Right lobe of liver (tissue), 6 donors: ENCODE results near the gene SAT2. TPM values are rescaled to one million over a fixed set of nuclear protein-coding genes. Genes with fewer than 3 reads are reported as not detected.

Experiments used
- ATAC-seq, 4 donors: fragments of 200-7000 bp; cut with Tn5 transposase; one replicate each; pipeline ENCODE4 v1.9.1; 2020; ENCODE audit warnings: mild to moderate bottlenecking in 4 of 4, moderate library complexity in 4 of 4
- DNase-seq, 3 donors: peaks; one replicate each; pipeline ENCODE4 v3.0.0-alpha.2; 2020
- H3K27ac ChIP-seq, 3 donors: fragments of 200-600 bp; one replicate each; pipeline ENCODE4 v1.8.0; 2022
- H3K27me3 ChIP-seq, 2 donors: fragments of 200-600 bp; one replicate each; pipeline ENCODE4 v1.8.0; 2022
- H3K36me3 ChIP-seq, 4 donors: fragments of 200-600 bp; sonication (generic) in 1 of 4; one replicate each; pipeline versions ENCODE4 v1.5.1 to v1.8.0; 2017 to 2022; ENCODE audit warnings: control low read depth in 1 of 4
- H3K4me1 ChIP-seq, 4 donors: fragments of 200-600 bp; sonication (generic) in 1 of 4; one replicate each; pipeline versions ENCODE4 v1.5.1 to v1.8.0; 2017 to 2022; ENCODE audit warnings: control low read depth in 1 of 4
- H3K4me3 ChIP-seq, 3 donors: fragments of 200-600 bp; one replicate each; pipeline ENCODE4 v1.8.0; 2022
- H3K9me3 ChIP-seq, 4 donors: fragments of 200-600 bp; sonication (generic) in 1 of 4; one replicate each; pipeline versions ENCODE4 v1.5.1 to v1.8.0; 2017 to 2022; ENCODE audit warnings: control low read depth in 1 of 4
- POLR2A ChIP-seq: fragments of 450-650 bp; IDR thresholded peaks from one replicate; pipeline ENCODE4 v1.6.1; 2017; ENCODE audit warnings: antibody characterized with exemption, mild to moderate bottlenecking
- WGBS: methylation state at CpG from one replicate; pipeline ENCODE4 v1.1.6; 2018; ENCODE audit warnings: low coverage, low lambda C conversion rate; ENCODE audit not compliant: insufficient coverage; ENCODE audit errors: missing lambda C conversion rate; 5-methylcytosine and 5-hydroxymethylcytosine counted together
- intact Hi-C, 2 donors: fragments of 100-400 bp; cut with DNase I; formaldehyde crosslinking; loops; one replicate each; pipeline versions ENCODE4 v1.11.2 to v1.14.1; 2022
- total RNA-seq, 6 experiments: library from RNA; depleted of rRNA in 2 of 6; stranded (reverse); fragments of >200 nt in 2 of 6; fragmentation: NEBNext Ultra II Directional in 3 of 6; extraction: Animal tissue kit (Norgen Biotek cat#: 25700) in 3 of 6; gene quantifications; one replicate each; pipeline versions ENCODE4 v1.1.0 to v1.2.4, GENCODE V29; 2016 to 2023
- TF ChIP-seq, protein P1 (sequence below), 4 donors: fragments of 200-600 bp in 3 of 4; fragments of 450-650 bp in 1 of 4; IDR thresholded peaks; one replicate each; pipeline versions ENCODE4 v1.5.1 to v1.8.0; 2016 to 2022; ENCODE audit warnings: antibody characterized with exemption in 4 of 4, mild to moderate bottlenecking in 2 of 4
- donor health status: DM: no; HTN: yes; CAD: no.
- donor health status: DM: no; HTN: no; CAD: no.
- donor health status: DM: no; HTN: no; CAD: no.
- donor health status: DM: no; HTN: yes; CAD: no.
- donor health status: DM: no; HTN: yes; CAD: no.

The SAT2 gene
- total RNA-seq, 6 experiments from 2014 or later, result 99.3 to 187 (median 120) TPM

GRCh38 chr17:7668482-7668881 lies 40.9 kb upstream of the SAT2 start:
- DNase-seq (no peak), ATAC-seq (no peak)
- Histone ChIP-seq H3K27me3 (no peaks in the 10 kb centered on the region), H3K27ac (no peak overlapping the region), H3K9me3 (peaks cover 0 to 4% (median under 1%) of the 10 kb centered on the region in 4 donors), H3K4me1 (no peaks in the 10 kb centered on the region), H3K4me3 (no peak overlapping the region), H3K36me3 (peaks cover 0 to 39% (median 20%) of the 10 kb centered on the region in 4 donors)
- intact Hi-C loops, result no loop called here
- 96% methylated on average over 6 of the region's 7 CpGs for WGBS
- TF ChIP-seq, protein P1, sequence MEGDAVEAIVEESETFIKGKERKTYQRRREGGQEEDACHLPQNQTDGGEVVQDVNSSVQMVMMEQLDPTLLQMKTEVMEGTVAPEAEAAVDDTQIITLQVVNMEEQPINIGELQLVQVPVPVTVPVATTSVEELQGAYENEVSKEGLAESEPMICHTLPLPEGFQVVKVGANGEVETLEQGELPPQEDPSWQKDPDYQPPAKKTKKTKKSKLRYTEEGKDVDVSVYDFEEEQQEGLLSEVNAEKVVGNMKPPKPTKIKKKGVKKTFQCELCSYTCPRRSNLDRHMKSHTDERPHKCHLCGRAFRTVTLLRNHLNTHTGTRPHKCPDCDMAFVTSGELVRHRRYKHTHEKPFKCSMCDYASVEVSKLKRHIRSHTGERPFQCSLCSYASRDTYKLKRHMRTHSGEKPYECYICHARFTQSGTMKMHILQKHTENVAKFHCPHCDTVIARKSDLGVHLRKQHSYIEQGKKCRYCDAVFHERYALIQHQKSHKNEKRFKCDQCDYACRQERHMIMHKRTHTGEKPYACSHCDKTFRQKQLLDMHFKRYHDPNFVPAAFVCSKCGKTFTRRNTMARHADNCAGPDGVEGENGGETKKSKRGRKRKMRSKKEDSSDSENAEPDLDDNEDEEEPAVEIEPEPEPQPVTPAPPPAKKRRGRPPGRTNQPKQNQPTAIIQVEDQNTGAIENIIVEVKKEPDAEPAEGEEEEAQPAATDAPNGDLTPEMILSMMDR (IDR thresholded peaks at IDR 0.05), result no peak

GRCh38 chr17:7667656-7668406 lies 40.2 kb upstream of the SAT2 start:
- 94% methylated on average over 3 of the region's 10 CpGs for WGBS
- no peaks in the 10 kb centered on the region for H3K9me3 ChIP-seq
- TF ChIP-seq, protein P1 (IDR thresholded peaks at IDR 0.05), result no peak
- no peak for TF ChIP-seq POLR2A
- H3K4me3 ChIP-seq, result no peak overlapping the region
- peak in 1 of 4 donors; percentile 39 for ATAC-seq
- peaks cover 0 to 34% (median 15%) of the 10 kb centered on the region in 4 donors for H3K36me3 ChIP-seq
- no peaks in the 10 kb centered on the region for H3K27me3 ChIP-seq
- intact Hi-C loops, result no loop called here
- H3K27ac ChIP-seq, result no peak overlapping the region
- H3K4me1 ChIP-seq, result no peaks in the 10 kb centered on the region
- no peak for DNase-seq

- TF ChIP-seq, protein P1 (IDR thresholded peaks at IDR 0.05), result no peak
- no peak for TF ChIP-seq POLR2A
- Histone ChIP-seq H3K36me3 (no peaks in the 10 kb centered on the region), H3K27ac (no peak overlapping the region), H3K27me3 (no peaks in the 10 kb centered on the region), H3K4me3 (no peak overlapping the region), H3K4me1 (no peaks in the 10 kb centered on the region), H3K9me3 (no peaks in the 10 kb centered on the region)
- ATAC-seq (peak in 3 of 4 donors; percentile 23 to 67 (median 38)), DNase-seq (peak in 1 of 3 donors; percentile 38)
- 20% methylated on average over 2 of the region's 10 CpGs for WGBS
- intact Hi-C loops, result no loop called here
Measured at GRCh38 chr17:7656958-7657609, 29.5 kb upstream of the SAT2 start.

- DNase-seq (no peak), ATAC-seq (no peak)
- Histone ChIP-seq H3K4me3 (no peak overlapping the region), H3K9me3 (no peaks in the 10 kb centered on the region), H3K4me1 (peaks cover 0 to 9% (median 4%) of the 10 kb centered on the region in 4 donors), H3K27me3 (no peaks in the 10 kb centered on the region), H3K27ac (no peak overlapping the region), H3K36me3 (no peaks in the 10 kb centered on the region)
- intact Hi-C loops, result no loop called here
- TF ChIP-seq, protein P1 (IDR thresholded peaks at IDR 0.05), result no peak
- no peak for TF ChIP-seq POLR2A
- no CpG with 5 or more reads among the region's 17 CpGs for WGBS
Measured at GRCh38 chr17:7655541-7655840, 27.9 kb upstream of the SAT2 start.
